ENCODE results near the gene MIEF1. TPM values are rescaled to one million over a fixed set of nuclear protein-coding genes. Genes with fewer than 3 reads are reported as not detected.

Gene MIEF1
- total RNA-seq, 4 donors from 2014 or later, result 11.4 to 25.4 (median 12.9) TPM

GRCh38 chr22:39469681-39470450 lies 32.2 kb upstream of the MIEF1 start:
- H3K4me1 ChIP-seq, result peaks cover 8 to 15% of the 10 kb centered on the region in 2 donors
- TF ChIP-seq, protein P1, sequence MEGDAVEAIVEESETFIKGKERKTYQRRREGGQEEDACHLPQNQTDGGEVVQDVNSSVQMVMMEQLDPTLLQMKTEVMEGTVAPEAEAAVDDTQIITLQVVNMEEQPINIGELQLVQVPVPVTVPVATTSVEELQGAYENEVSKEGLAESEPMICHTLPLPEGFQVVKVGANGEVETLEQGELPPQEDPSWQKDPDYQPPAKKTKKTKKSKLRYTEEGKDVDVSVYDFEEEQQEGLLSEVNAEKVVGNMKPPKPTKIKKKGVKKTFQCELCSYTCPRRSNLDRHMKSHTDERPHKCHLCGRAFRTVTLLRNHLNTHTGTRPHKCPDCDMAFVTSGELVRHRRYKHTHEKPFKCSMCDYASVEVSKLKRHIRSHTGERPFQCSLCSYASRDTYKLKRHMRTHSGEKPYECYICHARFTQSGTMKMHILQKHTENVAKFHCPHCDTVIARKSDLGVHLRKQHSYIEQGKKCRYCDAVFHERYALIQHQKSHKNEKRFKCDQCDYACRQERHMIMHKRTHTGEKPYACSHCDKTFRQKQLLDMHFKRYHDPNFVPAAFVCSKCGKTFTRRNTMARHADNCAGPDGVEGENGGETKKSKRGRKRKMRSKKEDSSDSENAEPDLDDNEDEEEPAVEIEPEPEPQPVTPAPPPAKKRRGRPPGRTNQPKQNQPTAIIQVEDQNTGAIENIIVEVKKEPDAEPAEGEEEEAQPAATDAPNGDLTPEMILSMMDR (IDR thresholded peaks at IDR 0.05 in 4 of 5, conservative IDR thresholded peaks at IDR 0.05 in 1 of 5), result no peak
- TF ChIP-seq POLR2A (IDR thresholded peaks at IDR 0.05), result no peak
- ATAC-seq (no peak), DNase-seq (no peak)
- intact Hi-C loops (cut with DNase I; ENCODE audit: low total_unique reads), result no loop called here
- H3K4me3 ChIP-seq, result no peak overlapping the region
- no peaks in the 10 kb centered on the region for H3K9me3 ChIP-seq
- in situ Hi-C loops (cut with MboI; ENCODE audit: low sequenced_read_pairs in 4 of 4), result no loop called here
- no peaks in the 10 kb centered on the region for H3K27me3 ChIP-seq
- peak overlapping the region in 3 of 4 donors; percentile 63 to 72 (median 70) for H3K27ac ChIP-seq
- H3K36me3 ChIP-seq, result no peaks in the 10 kb centered on the region

DNA sequence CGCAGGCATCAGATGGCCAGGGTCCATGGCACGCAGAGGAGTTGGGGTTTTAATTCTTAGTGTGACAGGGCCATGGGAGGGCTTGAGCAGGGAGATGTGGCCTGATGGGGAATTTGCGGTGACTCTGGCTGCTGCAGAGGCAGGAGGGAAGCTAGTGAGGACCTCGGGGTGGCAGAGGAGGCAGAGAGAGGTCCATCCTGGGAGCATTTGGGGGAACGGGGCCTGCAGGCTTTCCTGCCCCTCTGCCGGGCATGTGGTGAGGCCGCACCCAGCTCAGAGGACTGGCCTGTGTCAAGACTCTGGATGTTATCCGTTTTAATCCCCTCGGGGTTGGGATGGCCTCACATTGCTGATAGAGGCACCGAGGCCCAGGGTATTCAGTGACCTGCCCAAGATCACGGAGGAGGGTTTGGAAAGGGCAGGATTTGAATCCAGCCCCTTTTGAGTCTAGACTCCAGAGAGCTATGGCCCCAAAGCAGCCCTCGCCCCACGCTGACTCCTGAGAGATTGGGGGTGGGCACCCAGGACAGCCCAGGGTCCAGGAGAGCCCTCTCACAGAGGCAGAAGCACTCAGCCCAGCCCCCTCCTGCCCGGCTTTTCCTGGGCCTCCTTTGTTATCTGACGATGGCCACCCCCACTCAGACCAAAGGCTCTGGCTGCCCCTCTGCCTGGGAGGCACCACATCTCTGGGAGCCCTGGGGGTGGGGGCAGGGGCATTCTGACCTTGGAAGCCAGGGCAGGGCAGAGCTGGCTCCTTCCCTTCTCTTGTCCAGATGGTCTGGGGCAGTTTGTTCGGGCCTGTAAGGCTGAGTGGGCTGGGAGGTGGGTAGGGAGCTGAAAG lies 31.4 kb upstream of the MIEF1 start:
- no peaks in the 10 kb centered on the region for H3K36me3 ChIP-seq
- intact Hi-C loops (cut with DNase I; ENCODE audit: low total_unique reads), result no loop called here
- peaks cover 8 to 15% of the 10 kb centered on the region in 2 donors for H3K4me1 ChIP-seq

DNA sequence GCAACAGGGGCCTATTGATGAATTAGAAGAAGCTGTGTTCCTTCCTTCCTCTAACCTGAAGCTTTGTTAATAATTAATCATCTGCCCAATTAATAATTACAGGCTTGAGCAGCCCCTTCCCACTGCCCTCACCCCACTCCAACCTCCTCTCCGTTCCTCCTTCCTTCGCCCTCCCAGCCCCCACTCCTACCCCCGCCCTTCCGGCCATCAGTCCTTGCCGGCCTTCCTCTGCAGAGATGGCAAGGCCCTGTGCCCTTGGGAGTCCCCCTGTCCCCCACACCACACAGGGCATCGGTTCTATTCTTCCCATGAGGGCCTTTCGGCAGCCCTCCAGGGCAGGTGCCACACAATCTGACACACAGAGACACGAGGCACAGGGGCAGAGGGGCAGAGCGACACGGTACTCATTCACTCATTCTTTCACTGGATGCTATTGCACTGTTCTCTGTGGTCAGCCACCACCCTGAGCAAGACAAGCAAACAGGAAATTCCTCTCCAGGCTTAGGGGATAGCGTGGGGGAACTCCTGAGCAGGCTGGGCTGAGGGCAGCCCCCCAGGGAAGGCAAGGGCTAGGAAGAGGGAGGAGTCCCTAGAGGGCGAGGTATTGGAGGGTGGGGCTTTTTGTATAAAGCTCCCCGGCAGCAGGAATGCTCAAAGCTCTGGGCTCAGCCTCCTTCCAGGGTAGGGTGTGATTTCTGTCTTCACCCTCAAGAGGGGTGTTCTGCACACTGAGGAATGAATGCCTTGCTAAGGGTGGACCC lies 30.5 kb upstream of the MIEF1 start:
- H3K4me3 ChIP-seq, result no peak overlapping the region
- peak overlapping the region; percentile 61 to 72 (median 66) for H3K27ac ChIP-seq
- DNase-seq (no peak), ATAC-seq (peak; percentile 21 to 47)
- no peaks in the 10 kb centered on the region for H3K9me3 ChIP-seq
- TF ChIP-seq POLR2A (IDR thresholded peaks at IDR 0.05), result no peak
- TF ChIP-seq, protein P1 (IDR thresholded peaks at IDR 0.05 in 4 of 5, conservative IDR thresholded peaks at IDR 0.05 in 1 of 5), result no peak
- intact Hi-C loops (cut with DNase I; ENCODE audit: low total_unique reads) (no loop called here), in situ Hi-C loops (cut with MboI; ENCODE audit: low sequenced_read_pairs in 4 of 4) (no loop called here)
- H3K4me1 ChIP-seq, result peaks cover 8 to 15% of the 10 kb centered on the region in 2 donors
- no peaks in the 10 kb centered on the region for H3K36me3 ChIP-seq
- no peaks in the 10 kb centered on the region for H3K27me3 ChIP-seq

More for the DNA sequence above, 31.4 kb upstream of the MIEF1 start:
- no peak for ATAC-seq
- Histone ChIP-seq H3K4me3 (no peak overlapping the region), H3K9me3 (no peaks in the 10 kb centered on the region), H3K27ac (peak overlapping the region; percentile 61 to 72 (median 66)), H3K27me3 (no peaks in the 10 kb centered on the region)
- TF ChIP-seq POLR2A (IDR thresholded peaks at IDR 0.05), result no peak
- DNase-seq, result no peak
- in situ Hi-C loops (cut with MboI; ENCODE audit: low sequenced_read_pairs in 4 of 4), result no loop called here

DNA sequence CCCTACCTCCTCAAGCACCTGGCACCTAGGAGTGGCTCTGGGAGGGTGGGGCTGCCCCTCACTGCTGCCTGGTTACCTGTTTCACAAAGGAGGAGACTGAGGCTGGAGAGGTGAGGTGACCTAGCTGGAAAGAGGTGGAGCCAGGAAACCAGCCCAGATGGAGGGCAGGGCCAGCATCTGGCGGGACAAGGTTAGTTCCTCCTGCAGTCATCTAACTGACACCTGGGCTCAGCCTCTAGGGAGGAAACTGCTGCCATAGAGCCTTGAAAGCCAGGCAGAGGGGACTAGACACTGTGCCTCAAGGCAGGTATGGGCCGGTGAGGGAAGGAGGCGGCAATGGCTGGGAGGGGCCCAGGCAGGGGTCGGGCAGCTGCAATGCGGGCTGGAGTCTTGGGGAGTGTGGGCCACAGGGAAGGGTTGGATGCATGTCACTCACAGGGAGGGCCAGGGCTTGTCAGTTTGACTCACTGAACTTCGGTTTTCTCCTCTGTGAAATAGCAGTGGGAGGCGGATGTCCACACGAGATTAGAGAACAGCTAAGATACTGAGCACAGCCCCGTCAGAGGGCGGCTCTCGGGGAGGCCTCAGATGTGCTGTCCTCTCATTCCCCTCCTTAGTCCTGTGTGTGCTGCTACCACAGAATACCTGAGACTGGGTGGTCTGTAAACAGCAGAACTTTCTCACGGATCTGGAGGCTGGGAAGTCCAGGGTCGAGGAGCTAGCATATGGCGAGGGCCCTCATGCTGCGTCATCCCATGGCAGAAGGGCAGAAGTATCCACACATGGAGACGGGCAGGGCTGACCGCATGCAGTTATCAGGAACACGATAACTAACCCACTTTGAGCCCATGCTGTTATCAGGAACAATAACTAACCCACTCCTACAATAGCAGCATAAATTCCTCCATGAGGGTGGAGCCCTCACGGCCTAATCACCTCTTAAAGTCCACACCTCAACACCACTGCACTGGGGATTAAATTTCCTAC lies 29.2 kb upstream of the MIEF1 start:
- Histone ChIP-seq H3K27ac (peak overlapping the region in 3 of 4 donors; percentile 63 to 72 (median 70)), H3K36me3 (no peaks in the 10 kb centered on the region), H3K9me3 (no peaks in the 10 kb centered on the region), H3K4me3 (no peak overlapping the region), H3K27me3 (no peaks in the 10 kb centered on the region), H3K4me1 (peaks cover 8 to 15% of the 10 kb centered on the region in 2 donors)
- no peak for TF ChIP-seq POLR2A (IDR thresholded peaks at IDR 0.05)
- TF ChIP-seq, protein P1 (IDR thresholded peaks at IDR 0.05 in 4 of 5, conservative IDR thresholded peaks at IDR 0.05 in 1 of 5), result no peak
- ATAC-seq (no peak), DNase-seq (no peak)
- in situ Hi-C loops (cut with MboI; ENCODE audit: low sequenced_read_pairs in 4 of 4), result no loop called here
- intact Hi-C loops (cut with DNase I; ENCODE audit: low total_unique reads), result no loop called here

Measured in gastrocnemius medialis (tissue), 4 donors.